NCI-H748 (cell line): ENCODE data around the gene ZNF20.

Experiments
- DNase-seq: peaks from one replicate; lab custom pipeline; 2025; ENCODE audit not compliant: unreplicated experiment; lab: John Stamatoyannopoulos, UW

Gene ZNF20

GRCh38 chr19:12139885-12140544 is at the start of gene ZNF20:
TSS of gene ZNF20 (minus strand) at chr19:12140350. CDS start at chr19:12140182, 168 bp downstream.
- DNase-seq, result peak; percentile 92

- no peak for DNase-seq
Observed at GRCh38 chr19:12187625-12188024, 47.5 kb upstream of the ZNF20 start.

GRCh38 chr19:12180377-12180776 is 40.2 kb upstream of the ZNF20 start:
- DNase-seq, result no peak

- DNase-seq, result no peak
Observed at GRCh38 chr19:12166626-12167025, 26.5 kb upstream of the ZNF20 start.

- no peak for DNase-seq
Observed at GRCh38 chr19:12163826-12164225, 23.7 kb upstream of the ZNF20 start.

GRCh38 chr19:12162882-12163806 is 23.0 kb upstream of the ZNF20 start, which contains the start of gene ZNF136:
TSS of gene ZNF136 (plus strand) at chr19:12163096. CDS start at chr19:12163204, 108 bp downstream.
- DNase-seq, result peak; percentile 95

GRCh38 chr19:12162513-12162881 is 22.3 kb upstream of the ZNF20 start:
- no peak for DNase-seq

- DNase-seq, result no peak
Observed at GRCh38 chr19:12159773-12160414, 19.7 kb upstream of the ZNF20 start.

- DNase-seq, result peak; percentile 91
Observed at GRCh38 chr19:12156223-12157058, 16.3 kb upstream of the ZNF20 start, which contains the start of gene ZNF625. TSS of gene ZNF625 (minus strand) at chr19:12156734. CDS start at chr19:12156558, 176 bp downstream.

GRCh38 chr19:12155324-12155860 is 15.2 kb upstream of the ZNF20 start:
- no peak for DNase-seq

GRCh38 chr19:12145348-12145747 is 5.2 kb upstream of the ZNF20 start:
- DNase-seq, result no peak

- no peak for DNase-seq
Observed at GRCh38 chr19:12141405-12141736, 1.2 kb upstream of the ZNF20 start.

GRCh38 chr19:12140545-12141404 is 625 bp upstream of the ZNF20 start:
- DNase-seq, result peak; percentile 76

GRCh38 chr19:12139269-12139668 is 881 bp downstream of the ZNF20 start:
- DNase-seq, result no peak

GRCh38 chr19:12137221-12137940 is 2.8 kb downstream of the ZNF20 start:
- DNase-seq, result peak; percentile 38

GRCh38 chr19:12133069-12133468 is 7.1 kb downstream of the ZNF20 start:
- no peak for DNase-seq

- DNase-seq, result peak; percentile 14
Observed at GRCh38 chr19:12126707-12127106, 13.4 kb downstream of the ZNF20 start.

GRCh38 chr19:12117201-12117970 is 22.8 kb downstream of the ZNF20 start:
- no peak for DNase-seq
